Measurements from ENCODE around the gene CELA2A. TPM values are rescaled to one million over a fixed set of nuclear protein-coding genes. Genes with fewer than 3 reads are reported as not detected.
"Not testable (repeated sequence)": the region's sequence is repeated elsewhere in the genome, so short reads cannot be mapped to it uniquely, and the experiment has no call there.

CELA2A gene
- total RNA-seq, 6 donors from 2014 or later: 0.83 to 2.3 TPM; not detected in 4

DNA sequence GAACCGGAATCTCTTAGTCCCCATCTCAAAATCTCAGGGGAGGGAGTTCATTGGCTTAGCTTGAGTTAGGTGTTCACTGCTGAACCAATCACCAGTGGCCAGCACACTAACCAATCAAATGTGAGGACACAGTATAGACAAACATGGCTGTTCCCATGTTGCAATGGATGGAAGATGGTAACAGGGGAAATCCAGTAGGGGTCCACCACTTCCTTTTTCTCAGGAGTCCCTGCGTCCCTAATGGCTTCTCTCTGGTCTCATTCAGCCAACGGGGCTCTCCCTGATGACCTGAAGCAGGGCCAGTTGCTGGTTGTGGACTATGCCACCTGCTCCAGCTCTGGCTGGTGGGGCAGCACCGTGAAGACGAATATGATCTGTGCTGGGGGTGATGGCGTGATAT lies 29.1 kb downstream of the CELA2A start:
- ATAC-seq (ENCODE audit: low FRiP score in 2 of 2) (no peak), DNase-seq (no peak)
- no peaks in the 10 kb centered on the region for H3K27me3 ChIP-seq
- H3K4me3 ChIP-seq: no peak overlapping the region
- 93 to 98% methylated on average over 6 of the region's 6 CpGs for WGBS, 2 donors
- TF ChIP-seq EP300 (IDR thresholded peaks at IDR 0.05) (no peak), POLR2AphosphoS5 (IDR thresholded peaks at IDR 0.05) (no peak), POLR2A (IDR thresholded peaks at IDR 0.05) (no peak)
- TF ChIP-seq, protein P1, sequence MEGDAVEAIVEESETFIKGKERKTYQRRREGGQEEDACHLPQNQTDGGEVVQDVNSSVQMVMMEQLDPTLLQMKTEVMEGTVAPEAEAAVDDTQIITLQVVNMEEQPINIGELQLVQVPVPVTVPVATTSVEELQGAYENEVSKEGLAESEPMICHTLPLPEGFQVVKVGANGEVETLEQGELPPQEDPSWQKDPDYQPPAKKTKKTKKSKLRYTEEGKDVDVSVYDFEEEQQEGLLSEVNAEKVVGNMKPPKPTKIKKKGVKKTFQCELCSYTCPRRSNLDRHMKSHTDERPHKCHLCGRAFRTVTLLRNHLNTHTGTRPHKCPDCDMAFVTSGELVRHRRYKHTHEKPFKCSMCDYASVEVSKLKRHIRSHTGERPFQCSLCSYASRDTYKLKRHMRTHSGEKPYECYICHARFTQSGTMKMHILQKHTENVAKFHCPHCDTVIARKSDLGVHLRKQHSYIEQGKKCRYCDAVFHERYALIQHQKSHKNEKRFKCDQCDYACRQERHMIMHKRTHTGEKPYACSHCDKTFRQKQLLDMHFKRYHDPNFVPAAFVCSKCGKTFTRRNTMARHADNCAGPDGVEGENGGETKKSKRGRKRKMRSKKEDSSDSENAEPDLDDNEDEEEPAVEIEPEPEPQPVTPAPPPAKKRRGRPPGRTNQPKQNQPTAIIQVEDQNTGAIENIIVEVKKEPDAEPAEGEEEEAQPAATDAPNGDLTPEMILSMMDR (IDR thresholded peaks at IDR 0.05): no peak
- no peaks in the 10 kb centered on the region for H3K9me3 ChIP-seq
- peaks cover 0 to 9% (median 0%) of the 10 kb centered on the region in 4 donors for H3K36me3 ChIP-seq
- H3K4me1 ChIP-seq: no peaks in the 10 kb centered on the region
- no peak overlapping the region for H3K27ac ChIP-seq

DNA sequence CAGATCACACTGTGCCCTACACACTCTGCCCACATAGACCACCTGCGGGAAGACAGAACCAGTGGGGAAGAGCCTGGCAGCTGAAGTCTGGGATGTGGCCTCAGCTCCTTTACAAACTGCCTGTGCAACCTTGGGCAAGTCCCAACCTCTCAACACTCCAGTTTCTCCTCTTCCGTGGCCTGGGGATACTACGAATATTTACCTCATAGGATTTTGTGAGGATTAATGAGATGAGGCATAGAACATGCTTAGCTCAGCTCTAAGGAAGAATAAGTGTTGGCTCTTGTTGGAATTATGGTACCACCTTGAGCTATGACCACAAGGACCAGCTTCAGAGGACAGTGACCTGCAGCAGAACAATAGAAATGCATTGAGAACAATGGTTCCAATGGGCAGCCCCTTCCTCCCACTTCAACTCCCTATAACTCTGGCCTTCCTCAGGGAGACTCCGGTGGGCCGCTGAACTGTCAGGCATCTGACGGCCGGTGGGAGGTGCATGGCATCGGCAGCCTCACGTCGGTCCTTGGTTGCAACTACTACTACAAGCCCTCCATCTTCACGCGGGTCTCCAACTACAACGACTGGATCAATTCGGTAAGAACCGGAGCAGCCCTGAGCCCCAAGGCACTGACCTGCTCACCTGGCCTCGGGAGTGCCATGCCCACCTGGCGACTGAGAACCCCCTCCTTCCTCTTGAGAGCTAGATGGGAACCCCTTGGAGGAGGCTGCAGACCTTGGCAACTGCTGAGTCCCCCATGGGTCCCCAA lies 30.5 kb downstream of the CELA2A start:
- not testable (repeated sequence) for ATAC-seq (ENCODE audit: low FRiP score in 2 of 2); H3K9me3 ChIP-seq; H3K27ac ChIP-seq; H3K4me1 ChIP-seq; H3K4me3 ChIP-seq; H3K27me3 ChIP-seq; H3K36me3 ChIP-seq
- DNase-seq: peak in 1 of 2 donors; percentile 49
- 95 to 96% methylated on average over 16 to 17 of the region's 17 CpGs for WGBS, 2 donors

DNA sequence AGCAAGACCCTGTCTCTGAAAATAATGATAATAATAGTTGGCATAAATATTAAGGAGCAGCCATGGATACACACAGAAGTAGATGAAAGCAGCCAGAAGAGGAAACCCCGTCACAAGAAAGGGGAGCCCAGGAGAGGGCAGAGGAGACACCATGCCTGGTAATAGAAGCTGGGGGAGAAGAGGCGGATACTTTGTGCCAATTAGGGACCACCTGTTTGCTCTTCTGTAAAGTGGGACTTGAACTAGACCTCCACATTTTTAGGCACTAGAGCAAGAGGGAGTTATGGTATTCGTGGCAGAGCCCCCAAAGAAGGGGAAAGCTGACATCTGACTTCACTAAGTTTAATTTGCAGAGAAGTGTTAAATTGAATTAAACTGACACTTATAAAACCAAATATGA lies 31.8 kb downstream of the CELA2A start:
- no peak for TF ChIP-seq EP300 (IDR thresholded peaks at IDR 0.05)
- TF ChIP-seq POLR2A (IDR thresholded peaks at IDR 0.05): no peak
- TF ChIP-seq, protein P1 (IDR thresholded peaks at IDR 0.05): no peak
- no peak for TF ChIP-seq POLR2AphosphoS5 (IDR thresholded peaks at IDR 0.05)
- DNase-seq (no peak), ATAC-seq (ENCODE audit: low FRiP score in 2 of 2) (no peak)
- Histone ChIP-seq H3K27ac (no peak overlapping the region), H3K27me3 (no peaks in the 10 kb centered on the region), H3K4me3 (no peak overlapping the region), H3K4me1 (no peaks in the 10 kb centered on the region), H3K9me3 (no peaks in the 10 kb centered on the region), H3K36me3 (peaks cover 0 to 21% (median 10%) of the 10 kb centered on the region in 4 donors)
- 89% methylated on average over 3 of the region's 3 CpGs for WGBS, 2 donors

DNA sequence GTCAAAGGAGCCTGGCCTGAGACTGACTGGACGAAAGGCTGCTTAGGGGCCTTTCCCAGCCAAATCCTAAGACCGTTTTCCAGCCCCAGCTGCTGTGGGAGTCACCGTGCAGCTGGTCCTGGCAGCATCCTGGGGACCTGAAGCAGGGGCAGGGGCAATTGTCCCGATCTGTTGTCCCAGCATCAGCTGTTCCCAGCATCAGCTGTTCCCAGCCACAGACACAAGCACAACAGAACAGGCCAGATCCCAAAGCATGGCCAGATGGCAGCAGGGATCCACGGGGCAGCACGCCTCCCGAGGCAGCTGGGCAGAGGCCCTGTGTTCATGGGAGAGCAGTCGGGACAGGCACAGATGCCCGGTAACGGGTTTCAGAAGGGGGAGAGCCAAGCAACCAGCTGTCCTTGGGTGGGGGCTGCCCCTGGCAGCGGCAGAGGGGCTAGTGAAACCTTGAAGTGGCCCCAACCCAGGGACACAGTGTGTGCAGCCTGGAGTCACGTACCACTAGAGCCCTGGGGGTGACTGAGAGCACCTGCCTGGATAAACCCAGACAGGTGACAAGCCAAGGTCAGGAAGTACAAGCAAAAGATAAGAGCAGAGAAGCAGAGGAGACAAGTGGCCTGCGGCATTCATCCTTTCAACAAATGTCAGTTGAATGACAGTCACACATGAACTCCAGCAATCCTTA lies 32.7 kb downstream of the CELA2A start:
- 77 to 88% methylated on average over 11 to 13 of the region's 13 CpGs for WGBS, 2 donors
- DNase-seq (no peak), ATAC-seq (ENCODE audit: low FRiP score in 2 of 2) (no peak)
- Histone ChIP-seq H3K27ac (no peak overlapping the region), H3K4me1 (no peaks in the 10 kb centered on the region), H3K27me3 (no peaks in the 10 kb centered on the region), H3K36me3 (peaks cover 0 to 29% (median 16%) of the 10 kb centered on the region in 4 donors), H3K4me3 (no peak overlapping the region), H3K9me3 (no peaks in the 10 kb centered on the region)
- TF ChIP-seq POLR2A (IDR thresholded peaks at IDR 0.05) (no peak), POLR2AphosphoS5 (IDR thresholded peaks at IDR 0.05) (no peak)

DNA sequence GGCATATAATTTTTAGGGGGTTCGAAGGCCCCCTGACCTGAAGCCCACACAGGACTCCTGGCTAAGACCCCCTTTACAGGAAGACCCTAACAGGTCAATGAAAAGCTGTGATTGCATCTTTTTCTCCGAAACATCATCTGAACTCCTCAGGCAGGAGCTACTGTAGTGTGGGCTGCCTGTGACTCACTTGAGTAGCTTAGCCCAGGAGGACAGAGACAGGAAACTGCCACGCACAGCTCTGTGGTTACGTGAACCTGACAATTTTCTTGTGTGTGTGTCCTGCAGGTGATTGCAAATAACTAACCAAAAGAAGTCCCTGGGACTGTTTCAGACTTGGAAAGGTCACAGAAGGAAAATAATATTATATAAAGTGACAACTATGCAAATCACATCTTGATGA lies 34.5 kb downstream of the CELA2A start:
- ATAC-seq (ENCODE audit: low FRiP score in 2 of 2); H3K4me1 ChIP-seq; H3K27ac ChIP-seq; H3K27me3 ChIP-seq; H3K9me3 ChIP-seq; H3K4me3 ChIP-seq; DNase-seq: not testable (repeated sequence)
- WGBS, 2 donors: 84 to 87% methylated on average over 4 of the region's 4 CpGs
- peaks cover 0 to 37% (median 20%) of the 10 kb centered on the region in 4 donors for H3K36me3 ChIP-seq

DNA sequence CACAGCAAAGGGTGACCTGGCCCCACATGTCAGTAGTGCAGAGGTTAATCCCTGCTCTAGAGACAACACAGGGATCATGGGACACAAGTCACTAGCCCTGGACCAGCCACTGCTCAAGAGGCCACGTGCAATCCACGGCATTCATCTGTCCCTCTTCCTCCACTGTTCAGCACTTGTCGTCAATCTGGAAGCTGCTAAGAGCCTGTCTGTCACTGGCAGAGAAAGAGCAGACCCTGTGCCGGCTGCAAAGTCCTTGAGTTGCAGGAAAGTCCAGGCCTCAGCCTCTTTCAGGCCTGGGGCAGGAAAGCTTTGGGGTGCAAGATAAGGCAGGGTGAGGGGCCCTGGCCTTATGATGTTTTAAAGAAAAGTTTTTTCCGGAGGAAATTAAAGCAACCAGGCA lies 36.1 kb downstream of the CELA2A start:
- DNase-seq (no peak), ATAC-seq (ENCODE audit: low FRiP score in 2 of 2) (no peak)
- TF ChIP-seq EP300 (IDR thresholded peaks at IDR 0.05) (no peak), POLR2AphosphoS5 (IDR thresholded peaks at IDR 0.05) (no peak), POLR2A (IDR thresholded peaks at IDR 0.05) (no peak)
- TF ChIP-seq, protein P1 (IDR thresholded peaks at IDR 0.05): no peak
- Histone ChIP-seq H3K9me3 (no peaks in the 10 kb centered on the region), H3K36me3 (peaks cover 0 to 35% (median 23%) of the 10 kb centered on the region in 4 donors), H3K27ac (no peak overlapping the region), H3K4me3 (no peak overlapping the region), H3K27me3 (no peaks in the 10 kb centered on the region), H3K4me1 (no peaks in the 10 kb centered on the region)
- 82 to 88% methylated on average over 5 of the region's 5 CpGs for whole genome bisulfite sequencing, 2 donors

Data from upper lobe of left lung (tissue), 6 donors.